Kidney (tissue), 14 donors: ENCODE data around the gene SLC24A4. TPM values are rescaled to one million over a fixed set of nuclear protein-coding genes. Genes with fewer than 3 reads are reported as not detected.

ENCODE experiments used
- DNase-seq, 5 donors: peaks; one replicate each; pipeline ENCODE4 v3.0.0-alpha.2; 2013 to 2020
- FAIRE-seq: peaks from 2 replicates; lab custom pipeline; 2012; peaks lifted over from hg19 to GRCh38; lab: Jason Lieb, UNC
- H3K27ac ChIP-seq, 2 donors: one replicate each; pipeline ENCODE4 v1.7.0; 2013; ENCODE audit warnings: low read depth in 2 of 2, low read length in 2 of 2, inconsistent platforms in 1 of 2
- H3K27me3 ChIP-seq: one replicate; pipeline ENCODE4 v1.7.1; 2013; ENCODE audit warnings: low read length, inconsistent platforms; ENCODE audit not compliant: control insufficient read depth, insufficient read depth
- H3K36me3 ChIP-seq, 3 donors: one replicate each; pipeline versions ENCODE4 v1.7.0 to v1.7.1; 2013; ENCODE audit warnings: low read length in 3 of 3, control low read depth in 1 of 3, inconsistent platforms in 1 of 3; ENCODE audit not compliant: insufficient read depth in 3 of 3, control insufficient read depth in 2 of 3
- H3K4me1 ChIP-seq, 3 donors: one replicate each; pipeline versions ENCODE4 v1.7.0 to v1.7.1; 2013; ENCODE audit warnings: low read length in 3 of 3, inconsistent platforms in 1 of 3, low read depth in 1 of 3; ENCODE audit not compliant: control insufficient read depth in 2 of 3, insufficient read depth in 2 of 3
- H3K4me3 ChIP-seq, 3 donors: one replicate each; pipeline versions ENCODE4 v1.7.0 to v1.8.1; 2013; ENCODE audit warnings: low read length in 3 of 3, control low read depth in 1 of 3, inconsistent platforms in 1 of 3
- H3K9ac ChIP-seq, 3 donors: one replicate each; pipeline versions ENCODE4 v1.7.0 to v1.7.1; 2013; ENCODE audit warnings: low read length in 3 of 3, control low read depth in 1 of 3, inconsistent platforms in 1 of 3
- H3K9me3 ChIP-seq, 3 donors: one replicate each; pipeline versions ENCODE4 v1.7.0 to v1.7.1; 2013; ENCODE audit warnings: low read length in 3 of 3, control low read depth in 1 of 3, inconsistent platforms in 1 of 3; ENCODE audit not compliant: control insufficient read depth in 2 of 3, insufficient read depth in 1 of 3
- intact Hi-C: fragments of 100-400 bp; cut with DNase I; formaldehyde crosslinking; loops from one replicate; pipeline ENCODE4 v1.11.1; 2022
- polyA plus RNA-seq: library from polyadenylated mRNA; stranded (reverse); fragments of 350-450 nt; fragmentation: Illumina TruSeq; extraction: RNeasy Lipid Tissue Mini Kit (QIAGEN cat#74804); gene quantifications from one replicate; pipeline ENCODE4 v1.2.3, GENCODE V29; 2014; ENCODE audit warnings: low read depth, low replicate concordance; ENCODE audit not compliant: insufficient read depth
- total RNA-seq: library from RNA; stranded (reverse); fragmentation: NEBNext Ultra II Directional; extraction: Animal tissue kit (Norgen Biotek cat#: 25700); gene quantifications from one replicate; pipeline ENCODE4 v1.2.1, GENCODE V29; 2021
- TF ChIP-seq, protein P1 (sequence below): IDR thresholded peaks from 3 replicates; pipeline ENCODE4 v1.5.1; 2012; ENCODE audit warnings: mild to moderate bottlenecking, moderate library complexity, borderline replicate concordance; ENCODE audit not compliant: insufficient read depth; ENCODE audit errors: extremely low read depth
- donor health status: control.
- donor health status: control.
- donor health status: control.
- donor health status: control.
- donor health status: control.
- donor health status: DM: yes; HTN: yes; CAD: no.
- donor health status: Normal renal cell carcinoma (clear cell type).

SLC24A4 gene
- total and polyA plus RNA-seq, 2 donors from 2014 or later = 0.32 to 0.85 TPM

DNA sequence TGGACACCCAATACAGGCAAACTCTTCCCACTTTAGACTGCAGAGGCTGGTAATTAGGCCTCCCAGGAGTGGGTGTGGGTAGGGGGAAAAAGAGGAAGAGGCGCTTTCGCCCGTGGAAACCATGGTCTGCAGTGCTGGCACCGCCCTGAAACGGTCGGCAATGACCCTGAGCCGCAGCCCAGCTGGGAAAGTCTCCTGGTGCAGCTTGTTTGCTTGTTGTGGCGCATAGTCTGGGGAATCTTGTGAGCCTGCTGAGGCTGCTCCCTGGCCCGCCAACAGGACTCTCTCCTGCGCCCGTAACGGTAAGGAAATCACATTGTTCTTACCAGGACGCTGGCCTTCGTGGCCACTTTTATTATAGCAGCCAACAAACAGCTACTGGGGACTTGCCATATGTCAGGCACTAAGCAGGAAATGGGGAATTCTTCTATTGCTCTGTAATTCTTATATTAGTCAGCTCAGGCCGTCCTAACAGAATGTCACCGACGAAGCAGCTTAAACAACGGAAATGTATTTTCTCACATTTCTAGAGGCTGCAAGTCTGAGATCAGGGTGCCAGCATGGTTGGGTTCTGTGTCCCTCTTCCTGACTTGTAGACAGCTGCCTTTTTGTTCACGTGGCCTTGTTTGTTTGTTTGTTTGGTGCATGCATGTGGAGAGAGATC is 138.1 kb downstream of the SLC24A4 start:
- TF ChIP-seq, protein P1, sequence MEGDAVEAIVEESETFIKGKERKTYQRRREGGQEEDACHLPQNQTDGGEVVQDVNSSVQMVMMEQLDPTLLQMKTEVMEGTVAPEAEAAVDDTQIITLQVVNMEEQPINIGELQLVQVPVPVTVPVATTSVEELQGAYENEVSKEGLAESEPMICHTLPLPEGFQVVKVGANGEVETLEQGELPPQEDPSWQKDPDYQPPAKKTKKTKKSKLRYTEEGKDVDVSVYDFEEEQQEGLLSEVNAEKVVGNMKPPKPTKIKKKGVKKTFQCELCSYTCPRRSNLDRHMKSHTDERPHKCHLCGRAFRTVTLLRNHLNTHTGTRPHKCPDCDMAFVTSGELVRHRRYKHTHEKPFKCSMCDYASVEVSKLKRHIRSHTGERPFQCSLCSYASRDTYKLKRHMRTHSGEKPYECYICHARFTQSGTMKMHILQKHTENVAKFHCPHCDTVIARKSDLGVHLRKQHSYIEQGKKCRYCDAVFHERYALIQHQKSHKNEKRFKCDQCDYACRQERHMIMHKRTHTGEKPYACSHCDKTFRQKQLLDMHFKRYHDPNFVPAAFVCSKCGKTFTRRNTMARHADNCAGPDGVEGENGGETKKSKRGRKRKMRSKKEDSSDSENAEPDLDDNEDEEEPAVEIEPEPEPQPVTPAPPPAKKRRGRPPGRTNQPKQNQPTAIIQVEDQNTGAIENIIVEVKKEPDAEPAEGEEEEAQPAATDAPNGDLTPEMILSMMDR = no peak
- Histone ChIP-seq H3K9ac (no peak overlapping the region), H3K27me3 (no peaks in the 10 kb centered on the region), H3K4me1 (peaks cover 0 to 2% (median 0%) of the 10 kb centered on the region in 3 donors), H3K27ac (peak overlapping the region; percentile 38 to 52), H3K4me3 (no peak overlapping the region), H3K36me3 (no peaks in the 10 kb centered on the region), H3K9me3 (peaks cover 0 to 2% (median 0%) of the 10 kb centered on the region in 3 donors)
- DNase-seq (peak in 2 of 5 donors; percentile 19 to 35), FAIRE-seq (no peak)
- intact Hi-C loops = no loop called here

DNA sequence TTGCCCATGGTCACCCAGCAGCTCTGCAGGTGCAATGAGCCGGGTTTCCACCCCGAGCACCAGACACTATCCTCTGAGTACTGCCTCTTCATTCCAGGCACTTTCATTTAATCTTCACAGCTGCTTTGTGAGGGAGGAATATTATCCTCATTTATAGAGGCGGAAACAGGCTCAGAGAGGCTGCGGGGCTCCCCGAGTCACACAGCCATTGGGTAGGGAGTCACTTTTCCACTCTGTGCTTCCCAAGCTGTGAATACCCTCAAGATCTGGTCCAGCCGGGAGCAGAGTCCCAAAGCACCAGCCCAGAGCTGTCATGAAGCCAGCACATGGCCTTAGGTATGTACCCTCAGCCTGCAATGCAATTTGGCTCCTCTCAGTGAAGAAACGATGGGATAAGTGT is 138.9 kb downstream of the SLC24A4 start:
- TF ChIP-seq, protein P1 = no peak
- H3K4me1 ChIP-seq = peaks cover 0 to 2% (median 0%) of the 10 kb centered on the region in 3 donors
- no peaks in the 10 kb centered on the region for H3K36me3 ChIP-seq
- peaks cover 0 to 6% (median 4%) of the 10 kb centered on the region in 3 donors for H3K9me3 ChIP-seq
- DNase-seq = peak in 1 of 5 donors; percentile 11
- no peak for FAIRE-seq
- no peak overlapping the region for H3K27ac ChIP-seq
- no peak overlapping the region for H3K4me3 ChIP-seq
- no peak overlapping the region for H3K9ac ChIP-seq
- H3K27me3 ChIP-seq = no peaks in the 10 kb centered on the region
- intact Hi-C loops = no loop called here

DNA sequence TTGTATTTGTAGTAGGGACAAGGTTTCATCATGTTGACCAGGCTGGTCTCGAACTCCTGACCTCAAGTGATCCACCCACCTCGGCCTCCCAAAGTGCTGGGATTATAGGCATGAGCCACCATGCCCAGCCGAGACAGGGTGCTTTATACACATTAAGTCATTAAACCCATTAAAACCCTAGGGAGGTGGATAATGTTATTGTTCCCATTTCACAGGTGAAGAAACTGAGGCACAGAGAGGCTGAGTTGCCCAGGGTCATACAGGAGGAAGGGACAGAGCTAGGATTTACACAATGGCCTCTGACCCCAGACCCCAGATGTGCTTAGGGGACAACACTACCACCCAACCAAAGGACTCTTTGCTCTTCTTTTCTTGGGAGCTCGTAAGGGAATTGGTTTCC is 139.6 kb downstream of the SLC24A4 start:
- Histone ChIP-seq H3K9me3 (peaks cover 0 to 9% (median 5%) of the 10 kb centered on the region in 3 donors), H3K4me1 (peaks cover 0 to 2% (median 0%) of the 10 kb centered on the region in 3 donors), H3K27ac (no peak overlapping the region), H3K27me3 (no peaks in the 10 kb centered on the region), H3K36me3 (no peaks in the 10 kb centered on the region), H3K4me3 (no peak overlapping the region), H3K9ac (no peak overlapping the region)
- TF ChIP-seq, protein P1 = no peak
- intact Hi-C loops = no loop called here
- FAIRE-seq = no peak
- DNase-seq = peak in 1 of 5 donors; percentile 13
